CD4-positive, alpha-beta T cell treated with Interleukin-17A for 4 hours (primary cell): ENCODE data around the gene ATMIN.

Experiments used
- DNase-seq: peaks from one replicate; pipeline ENCODE4 v3.0.0-alpha.2; 2020; ENCODE audit warnings: mixed read lengths

The ATMIN gene

GRCh38 chr16:81035398-81035974 lies at the start of gene ATMIN:
TSS of gene ATMIN (plus strand) at chr16:81035842. CDS start at chr16:81035871, 29 bp downstream.
- peak; percentile 94 for DNase-seq

- DNase-seq, result no peak
These were observed 49.1 kb upstream of the ATMIN start for GRCh38 chr16:80986557-80986956.

- no peak for DNase-seq
These were observed 46.9 kb upstream of the ATMIN start for GRCh38 chr16:80988756-80989155.

GRCh38 chr16:80989801-80990200 lies 45.8 kb upstream of the ATMIN start:
- DNase-seq, result no peak

- DNase-seq, result no peak
These were observed 45.1 kb upstream of the ATMIN start for GRCh38 chr16:80990577-80990976.

- DNase-seq, result no peak
These were observed 44.7 kb upstream of the ATMIN start for GRCh38 chr16:80990978-80991377.

- no peak for DNase-seq
These were observed 43.7 kb upstream of the ATMIN start for GRCh38 chr16:80991792-80992430.

- DNase-seq, result no peak
These were observed 42.9 kb upstream of the ATMIN start for GRCh38 chr16:80992676-80993293.

GRCh38 chr16:80993307-80993706 lies 42.3 kb upstream of the ATMIN start:
- no peak for DNase-seq

- DNase-seq, result no peak
These were observed 41.8 kb upstream of the ATMIN start for GRCh38 chr16:80993834-80994233.

GRCh38 chr16:80994451-80994850 lies 41.2 kb upstream of the ATMIN start:
- DNase-seq, result no peak

GRCh38 chr16:80996688-80997138 lies 38.9 kb upstream of the ATMIN start:
- no peak for DNase-seq

- DNase-seq, result no peak
These were observed 38.4 kb upstream of the ATMIN start for GRCh38 chr16:80997139-80997798.

GRCh38 chr16:80997964-80998620 lies 37.5 kb upstream of the ATMIN start:
- no peak for DNase-seq

- no peak for DNase-seq
These were observed 34.8 kb upstream of the ATMIN start for GRCh38 chr16:81000873-81001272.

- no peak for DNase-seq
These were observed 34.3 kb upstream of the ATMIN start for GRCh38 chr16:81001330-81001729.

GRCh38 chr16:81003064-81003463 lies 32.6 kb upstream of the ATMIN start:
- DNase-seq, result no peak

GRCh38 chr16:81003610-81004460 lies 31.8 kb upstream of the ATMIN start:
- DNase-seq, result no peak

GRCh38 chr16:81004646-81005353 lies 30.8 kb upstream of the ATMIN start:
- DNase-seq, result peak; percentile 33

- DNase-seq, result no peak
These were observed 30.0 kb upstream of the ATMIN start for GRCh38 chr16:81005610-81006161.

GRCh38 chr16:81006211-81006812 lies 29.3 kb upstream of the ATMIN start:
- DNase-seq, result peak; percentile 73
